CD4-positive, alpha-beta memory T cell (primary cell): ENCODE results near the gene TUBGCP3. TPM values are rescaled to one million over a fixed set of nuclear protein-coding genes. Genes with fewer than 3 reads are reported as not detected.

Source experiments
- CTCF ChIA-PET: fragments of 350-600 bp; sonication (Branson Sonifier 250); formaldehyde crosslinking; loops from one replicate; lab custom pipeline; 2021; ENCODE audit warnings: inconsistent platforms; ENCODE audit not compliant: partially characterized antibody; lab: Charles Lee
- POLR2A ChIA-PET: fragments of 350-600 bp; sonication (Branson Sonifier 250); formaldehyde crosslinking; loops from one replicate; lab custom pipeline; 2021; ENCODE audit not compliant: partially characterized antibody; lab: Charles Lee
- DNase-seq, 5 donors: peaks; one replicate each; pipeline versions ENCODE4 v3.0.0 to v3.0.0-alpha.2; 2020 to 2022; ENCODE audit warnings: mixed read lengths in 1 of 5
- H3K27ac ChIP-seq: one replicate; pipeline ENCODE4 v1.7.0; 2013; ENCODE audit warnings: low read depth, low read length
- H3K27me3 ChIP-seq: 2 replicates; pipeline ENCODE4 v1.7.0; 2013; ENCODE audit warnings: mild to moderate bottlenecking, low read length, moderate library complexity; ENCODE audit not compliant: insufficient read depth
- H3K36me3 ChIP-seq: 2 replicates; pipeline ENCODE4 v1.7.0; 2013; ENCODE audit warnings: mild to moderate bottlenecking, low read length, moderate library complexity; ENCODE audit not compliant: insufficient read depth
- H3K4me1 ChIP-seq: 2 replicates; pipeline ENCODE4 v1.7.0; 2013; ENCODE audit warnings: mild to moderate bottlenecking, low read length, moderate library complexity; ENCODE audit not compliant: insufficient read depth
- H3K4me3 ChIP-seq, 2 donors: one replicate each; pipeline ENCODE4 v1.7.0; 2013; ENCODE audit warnings: low read length in 2 of 2, mild to moderate bottlenecking in 1 of 2
- H3K9me3 ChIP-seq, 2 donors: one replicate each; pipeline ENCODE4 v1.7.0; 2013; ENCODE audit warnings: low read length in 2 of 2, control low read depth in 1 of 2; ENCODE audit not compliant: control insufficient read depth in 1 of 2
- H3K27ac Mint-ChIP-seq, 7 donors: one replicate each; pipeline ENCODE4 v1.8.0; 2020 to 2021; ENCODE audit warnings: mixed read lengths in 7 of 7, mild to moderate bottlenecking in 6 of 7, inconsistent platforms in 3 of 7, moderate library complexity in 3 of 7
- H3K27me3 Mint-ChIP-seq, 2 donors: one replicate each; pipeline ENCODE4 v1.8.0; 2020 to 2021; ENCODE audit warnings: mixed read lengths in 2 of 2
- H3K36me3 Mint-ChIP-seq, 2 donors: one replicate each; pipeline ENCODE4 v1.8.0; 2020 to 2021; ENCODE audit warnings: mixed read lengths in 2 of 2, inconsistent platforms in 1 of 2, mild to moderate bottlenecking in 1 of 2
- H3K4me1 Mint-ChIP-seq, 4 donors: one replicate each; pipeline ENCODE4 v1.8.0; 2020 to 2021; ENCODE audit warnings: mixed read lengths in 4 of 4, mild to moderate bottlenecking in 1 of 4
- H3K4me3 Mint-ChIP-seq, 8 donors: one replicate each; pipeline ENCODE4 v1.8.0; 2020 to 2021; ENCODE audit warnings: mixed read lengths in 8 of 8, mild to moderate bottlenecking in 7 of 8, moderate library complexity in 6 of 8, inconsistent platforms in 3 of 8
- H3K9me3 Mint-ChIP-seq, 8 donors: one replicate each; pipeline ENCODE4 v1.8.0; 2020 to 2021; ENCODE audit warnings: mixed read lengths in 8 of 8, mild to moderate bottlenecking in 5 of 8, inconsistent platforms in 3 of 8, moderate library complexity in 1 of 8
- intact Hi-C: fragments of 100-400 bp; cut with micrococcal nuclease; formaldehyde crosslinking; loops from one replicate; pipeline ENCODE4 v1.15.1; 2023
- polyA plus RNA-seq, 2 donors: library from polyadenylated mRNA; unstranded; fragments of 300-500 nt; fragmentation: Illumina TruSeq; gene quantifications; one replicate each; pipeline ENCODE4 v1.2.3, GENCODE V29; 2021
- total RNA-seq, 2 experiments: library from RNA; stranded (reverse); gene quantifications; one replicate each; pipeline ENCODE4 v1.2.3, GENCODE V29; 2021

The TUBGCP3 gene
- total and polyA plus RNA-seq, 4 experiments from 2014 or later, result 13.1 to 43.7 (median 29.1) TPM

- Mint-ChIP-seq H3K36me3 (peaks cover 37 to 73% of the 10 kb centered on the region in 2 donors), H3K4me1 (no peaks in the 10 kb centered on the region), H3K27ac (peak overlapping the region in 1 of 7 donors; percentile 22), H3K4me3 (no peak overlapping the region), H3K9me3 (no peaks in the 10 kb centered on the region), H3K27me3 (no peaks in the 10 kb centered on the region)
- DNase-seq, result no peak
- H3K4me3 ChIP-seq, result no peak overlapping the region
- ChIA-PET CTCF (no interaction called here), POLR2A (no interaction called here)
- H3K4me1 ChIP-seq, result no peaks in the 10 kb centered on the region
- peaks cover 22% of the 10 kb centered on the region for H3K36me3 ChIP-seq
- no peaks in the 10 kb centered on the region for H3K27me3 ChIP-seq
- no peak overlapping the region for H3K27ac ChIP-seq
- intact Hi-C loops, result no loop called here
- no peaks in the 10 kb centered on the region for H3K9me3 ChIP-seq
Observed at GRCh38 chr13:112513761-112514160, 74.2 kb downstream of the TUBGCP3 start.

GRCh38 chr13:112510987-112511685, 76.8 kb downstream of the TUBGCP3 start:
- ChIA-PET CTCF (interaction anchor here (0.6 kb wide), 1 partner anchor 98 kb away, joined by 3 read pairs; no protein-coding TSS in a partner anchor), POLR2A (no interaction called here)
- H3K36me3 ChIP-seq, result peaks cover 15% of the 10 kb centered on the region
- no peaks in the 10 kb centered on the region for H3K27me3 Mint-ChIP-seq
- no peak overlapping the region for H3K4me3 Mint-ChIP-seq
- no peaks in the 10 kb centered on the region for H3K4me1 ChIP-seq
- intact Hi-C loops, result no loop called here
- no peak overlapping the region for H3K4me3 ChIP-seq
- H3K9me3 Mint-ChIP-seq, result no peaks in the 10 kb centered on the region
- no peaks in the 10 kb centered on the region for H3K9me3 ChIP-seq
- H3K27ac Mint-ChIP-seq, result peak overlapping the region in 2 of 7 donors; percentile 61 to 74
- no peaks in the 10 kb centered on the region for H3K4me1 Mint-ChIP-seq
- DNase-seq, result no peak
- peaks cover 36 to 83% of the 10 kb centered on the region in 2 donors for H3K36me3 Mint-ChIP-seq
- H3K27ac ChIP-seq, result no peak overlapping the region
- H3K27me3 ChIP-seq, result no peaks in the 10 kb centered on the region

- Mint-ChIP-seq H3K27ac (no peak overlapping the region), H3K4me3 (no peak overlapping the region), H3K4me1 (no peaks in the 10 kb centered on the region), H3K27me3 (no peaks in the 10 kb centered on the region), H3K9me3 (no peaks in the 10 kb centered on the region), H3K36me3 (peaks cover 39 to 86% of the 10 kb centered on the region in 2 donors)
- intact Hi-C loops, result no loop called here
- ChIA-PET CTCF (no interaction called here), POLR2A (no interaction called here)
- Histone ChIP-seq H3K27me3 (no peaks in the 10 kb centered on the region), H3K4me3 (no peak overlapping the region), H3K27ac (no peak overlapping the region), H3K36me3 (peaks cover 15% of the 10 kb centered on the region), H3K4me1 (no peaks in the 10 kb centered on the region), H3K9me3 (no peaks in the 10 kb centered on the region)
- no peak for DNase-seq
Observed at GRCh38 chr13:112510002-112510780, 77.8 kb downstream of the TUBGCP3 start.

- Mint-ChIP-seq H3K4me3 (no peak overlapping the region), H3K27ac (peak overlapping the region in 1 of 7 donors; percentile 44)
- intact Hi-C loops, result no loop called here
Observed at GRCh38 chr13:112509190-112509589, 78.8 kb downstream of the TUBGCP3 start.

DNA sequence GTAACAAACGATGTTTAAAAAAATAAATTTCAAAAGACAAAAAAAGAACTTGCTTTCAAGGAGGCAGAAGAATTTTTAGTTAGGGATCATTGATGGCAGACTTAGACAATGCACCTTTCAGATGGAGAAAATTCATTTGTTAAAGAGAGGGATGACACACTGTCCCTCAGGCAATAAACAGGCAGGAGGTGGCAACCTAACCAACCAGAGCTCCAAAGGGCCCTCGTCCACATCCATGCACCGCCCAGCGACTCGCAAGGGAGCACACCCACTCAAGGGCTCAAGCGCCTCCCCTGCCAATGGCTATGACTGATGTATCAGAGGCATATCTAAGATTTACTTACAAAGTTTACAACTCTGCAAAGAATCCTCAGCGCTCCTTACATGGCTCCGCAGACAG, 81.9 kb downstream of the TUBGCP3 start:
- peaks cover 44 to 80% of the 10 kb centered on the region in 2 donors for H3K36me3 Mint-ChIP-seq
- DNase-seq, result no peak
- H3K9me3 Mint-ChIP-seq, result no peaks in the 10 kb centered on the region
- Histone ChIP-seq H3K27me3 (no peaks in the 10 kb centered on the region), H3K4me3 (no peak overlapping the region), H3K9me3 (no peaks in the 10 kb centered on the region), H3K36me3 (peaks cover 16% of the 10 kb centered on the region), H3K27ac (no peak overlapping the region), H3K4me1 (no peaks in the 10 kb centered on the region)
- H3K4me3 Mint-ChIP-seq, result no peak overlapping the region
- intact Hi-C loops, result no loop called here
- H3K27me3 Mint-ChIP-seq, result no peaks in the 10 kb centered on the region
- H3K27ac Mint-ChIP-seq, result no peak overlapping the region
- no peaks in the 10 kb centered on the region for H3K4me1 Mint-ChIP-seq
- POLR2A ChIA-PET, result no interaction called here
- CTCF ChIA-PET, result interaction anchor here (1.7 kb wide), 1 partner anchor 100 kb away, joined by 4 read pairs; no protein-coding TSS in a partner anchor

More at GRCh38 chr13:112509190-112509589, 78.8 kb downstream of the TUBGCP3 start:
- Histone ChIP-seq H3K27me3 (no peaks in the 10 kb centered on the region), H3K4me1 (no peaks in the 10 kb centered on the region), H3K27ac (no peak overlapping the region), H3K36me3 (peaks cover 15% of the 10 kb centered on the region), H3K4me3 (no peak overlapping the region), H3K9me3 (no peaks in the 10 kb centered on the region)
- no peaks in the 10 kb centered on the region for H3K9me3 Mint-ChIP-seq
- POLR2A ChIA-PET, result no interaction called here
- H3K27me3 Mint-ChIP-seq, result no peaks in the 10 kb centered on the region
- H3K36me3 Mint-ChIP-seq, result peaks cover 38 to 86% of the 10 kb centered on the region in 2 donors
- H3K4me1 Mint-ChIP-seq, result no peaks in the 10 kb centered on the region
- CTCF ChIA-PET, result no interaction called here
- no peak for DNase-seq

GRCh38 chr13:112496166-112496565, 91.8 kb downstream of the TUBGCP3 start:
- Mint-ChIP-seq H3K27me3 (no peaks in the 10 kb centered on the region), H3K36me3 (peaks cover 47 to 58% of the 10 kb centered on the region in 2 donors), H3K4me1 (peaks cover 0 to 2% (median 0%) of the 10 kb centered on the region in 4 donors), H3K9me3 (peaks cover 0 to 2% (median 0%) of the 10 kb centered on the region in 8 donors), H3K4me3 (no peak overlapping the region), H3K27ac (no peak overlapping the region)
- H3K4me1 ChIP-seq, result no peaks in the 10 kb centered on the region
- DNase-seq, result no peak
- CTCF ChIA-PET, result no interaction called here
- intact Hi-C loops, result no loop called here
- POLR2A ChIA-PET, result no interaction called here
- H3K27me3 ChIP-seq, result no peaks in the 10 kb centered on the region
- no peak overlapping the region for H3K27ac ChIP-seq
- no peaks in the 10 kb centered on the region for H3K9me3 ChIP-seq
- no peak overlapping the region for H3K4me3 ChIP-seq
- H3K36me3 ChIP-seq, result peaks cover 11% of the 10 kb centered on the region

- H3K4me3 Mint-ChIP-seq, result no peak overlapping the region
- H3K4me3 ChIP-seq, result no peak overlapping the region
- peaks cover 11% of the 10 kb centered on the region for H3K36me3 ChIP-seq
- peaks cover 42 to 55% of the 10 kb centered on the region in 2 donors for H3K36me3 Mint-ChIP-seq
- POLR2A ChIA-PET, result no interaction called here
- H3K27ac Mint-ChIP-seq, result peak overlapping the region in 1 of 7 donors; percentile 5
- H3K9me3 ChIP-seq, result no peaks in the 10 kb centered on the region
- no peak overlapping the region for H3K27ac ChIP-seq
- no peak for DNase-seq
- H3K27me3 Mint-ChIP-seq, result no peaks in the 10 kb centered on the region
- intact Hi-C loops, result no loop called here
- CTCF ChIA-PET, result no interaction called here
- peaks cover 0 to 2% (median 0%) of the 10 kb centered on the region in 8 donors for H3K9me3 Mint-ChIP-seq
- no peaks in the 10 kb centered on the region for H3K27me3 ChIP-seq
- H3K4me1 ChIP-seq, result no peaks in the 10 kb centered on the region
- peaks cover 0 to 2% (median 0%) of the 10 kb centered on the region in 4 donors for H3K4me1 Mint-ChIP-seq
Observed at GRCh38 chr13:112495465-112495864, 92.5 kb downstream of the TUBGCP3 start.
